T-helper 22 cell (primary cell): ENCODE data around the gene SLN.

Source experiments
- DNase-seq: peaks from one replicate; pipeline ENCODE4 v3.0.0-alpha.2; 2020; ENCODE audit warnings: low read depth

The SLN gene

GRCh38 chr11:107683807-107684206 lies 28.0 kb downstream of the SLN start:
- no peak for DNase-seq

- DNase-seq = no peak
These were observed 28.8 kb downstream of the SLN start for GRCh38 chr11:107683061-107683460.

GRCh38 chr11:107682572-107682971 lies 29.3 kb downstream of the SLN start:
- no peak for DNase-seq

GRCh38 chr11:107682171-107682570 lies 29.7 kb downstream of the SLN start:
- DNase-seq = no peak

GRCh38 chr11:107679255-107680024 lies 32.4 kb downstream of the SLN start:
- no peak for DNase-seq

- no peak for DNase-seq
These were observed 33.3 kb downstream of the SLN start for GRCh38 chr11:107678632-107678971.

- DNase-seq = no peak
These were observed 33.8 kb downstream of the SLN start for GRCh38 chr11:107677924-107678631.

GRCh38 chr11:107676336-107677057 lies 35.4 kb downstream of the SLN start:
- DNase-seq = no peak

- no peak for DNase-seq
These were observed 36.0 kb downstream of the SLN start for GRCh38 chr11:107675902-107676301.

- no peak for DNase-seq
These were observed 41.8 kb downstream of the SLN start for GRCh38 chr11:107669893-107670601.

- no peak for DNase-seq
These were observed 42.6 kb downstream of the SLN start for GRCh38 chr11:107669191-107669740.

- no peak for DNase-seq
These were observed 44.8 kb downstream of the SLN start for GRCh38 chr11:107666911-107667613.

GRCh38 chr11:107665018-107665417 lies 46.8 kb downstream of the SLN start:
- DNase-seq = no peak

GRCh38 chr11:107661656-107662055 lies 50.2 kb downstream of the SLN start:
- no peak for DNase-seq

GRCh38 chr11:107660066-107660465 lies 51.8 kb downstream of the SLN start:
- no peak for DNase-seq

GRCh38 chr11:107659310-107659709 lies 52.5 kb downstream of the SLN start:
- no peak for DNase-seq
